GM18498 (cell line): ENCODE data around the gene PIK3AP1.
"Not testable (repeated sequence)": the region's sequence is repeated elsewhere in the genome, so short reads cannot be mapped to it uniquely, and the experiment has no call there.

ENCODE experiments used
- ATAC-seq: cut with Tn5 transposase; IDR thresholded peaks from one replicate; pipeline ENCODE4 v1.9.1; 2021; ENCODE audit warnings: mild to moderate bottlenecking, moderate library complexity; ENCODE audit not compliant: unreplicated experiment

The PIK3AP1 gene

DNA sequence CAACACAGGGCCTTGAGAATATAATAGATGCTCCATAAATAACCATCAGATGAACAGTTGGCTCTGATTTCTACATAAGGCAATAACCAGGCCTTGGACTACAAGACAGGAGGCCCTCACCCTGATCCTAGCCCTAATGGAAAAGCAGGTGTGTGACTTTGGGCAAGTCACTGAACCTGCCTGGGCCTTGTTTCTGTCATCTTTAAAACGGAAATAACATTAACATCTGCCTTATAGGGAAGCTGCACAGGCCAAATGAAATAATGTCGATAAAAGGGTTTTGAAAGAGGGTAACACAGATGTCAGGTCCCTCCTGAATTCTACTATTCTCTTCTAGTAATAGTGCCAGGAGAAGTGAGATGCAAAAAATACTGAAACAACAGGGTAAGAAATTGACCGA, 20.7 kb downstream of the PIK3AP1 start:
- no peak for ATAC-seq

DNA sequence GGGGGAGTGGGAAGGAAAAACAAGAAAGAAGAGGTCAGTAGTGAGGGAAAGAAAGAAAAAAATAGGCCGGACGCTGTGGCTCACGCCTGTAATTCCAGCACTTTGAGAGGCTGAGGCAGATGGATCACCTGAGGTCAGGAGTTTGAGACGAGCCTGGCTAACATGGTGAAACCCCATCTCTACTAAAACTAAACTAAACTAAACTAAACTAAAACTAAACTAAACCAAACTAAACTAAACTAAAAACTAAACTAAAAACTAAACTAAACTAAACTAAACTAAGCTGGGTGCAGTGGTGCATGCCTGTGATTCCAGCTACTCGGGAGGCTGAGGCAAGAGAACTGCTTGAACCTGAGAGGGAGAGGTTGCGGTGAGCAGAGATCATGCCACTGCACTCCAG, 22.0 kb downstream of the PIK3AP1 start:
- ATAC-seq: not testable (repeated sequence)

DNA sequence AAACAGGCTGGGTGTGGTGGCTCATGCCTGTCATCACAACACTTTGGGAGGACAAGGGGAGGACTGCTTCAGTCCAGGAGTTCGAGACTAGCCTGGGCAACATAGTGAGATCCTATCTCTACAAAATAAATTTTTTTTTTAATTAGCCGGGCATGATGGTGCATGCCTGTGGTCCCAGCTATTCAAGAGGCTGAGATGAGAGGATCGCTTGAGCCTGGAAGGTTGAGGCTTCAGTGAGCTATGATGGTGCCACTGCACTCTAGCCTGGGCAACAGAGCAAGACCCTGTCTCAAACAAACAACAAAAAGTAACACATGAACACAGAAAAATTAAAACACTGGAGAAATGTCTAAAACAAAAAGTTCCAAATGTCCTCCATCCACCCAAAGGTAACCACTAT, 22.9 kb downstream of the PIK3AP1 start:
- no peak for ATAC-seq

DNA sequence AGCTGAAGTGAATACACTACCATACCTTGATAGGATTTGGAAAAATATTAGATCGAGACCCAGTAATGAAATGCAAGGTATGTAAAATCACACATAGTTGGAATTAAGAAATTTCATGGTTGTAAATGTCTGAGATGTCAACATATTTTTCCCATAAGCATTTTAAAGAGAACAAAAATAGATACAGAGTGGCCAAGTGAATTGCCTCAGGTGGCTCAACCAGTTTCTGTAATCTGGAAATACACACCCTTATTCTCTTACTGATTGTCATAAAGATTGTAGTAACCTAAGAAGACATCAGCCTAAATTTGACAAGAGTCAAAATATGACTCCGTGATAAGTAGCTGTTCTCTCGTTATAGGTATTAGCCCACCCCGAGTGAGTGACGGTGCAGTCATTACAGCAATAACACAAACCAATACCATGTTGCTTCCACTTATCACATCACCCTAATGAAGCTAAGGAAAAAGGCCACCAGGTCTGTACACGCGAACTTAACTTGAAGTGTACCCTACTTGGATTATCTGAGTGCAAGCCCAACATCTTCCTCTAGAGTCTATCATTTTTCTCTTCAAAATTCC, 23.4 kb downstream of the PIK3AP1 start:
- no peak for ATAC-seq

DNA sequence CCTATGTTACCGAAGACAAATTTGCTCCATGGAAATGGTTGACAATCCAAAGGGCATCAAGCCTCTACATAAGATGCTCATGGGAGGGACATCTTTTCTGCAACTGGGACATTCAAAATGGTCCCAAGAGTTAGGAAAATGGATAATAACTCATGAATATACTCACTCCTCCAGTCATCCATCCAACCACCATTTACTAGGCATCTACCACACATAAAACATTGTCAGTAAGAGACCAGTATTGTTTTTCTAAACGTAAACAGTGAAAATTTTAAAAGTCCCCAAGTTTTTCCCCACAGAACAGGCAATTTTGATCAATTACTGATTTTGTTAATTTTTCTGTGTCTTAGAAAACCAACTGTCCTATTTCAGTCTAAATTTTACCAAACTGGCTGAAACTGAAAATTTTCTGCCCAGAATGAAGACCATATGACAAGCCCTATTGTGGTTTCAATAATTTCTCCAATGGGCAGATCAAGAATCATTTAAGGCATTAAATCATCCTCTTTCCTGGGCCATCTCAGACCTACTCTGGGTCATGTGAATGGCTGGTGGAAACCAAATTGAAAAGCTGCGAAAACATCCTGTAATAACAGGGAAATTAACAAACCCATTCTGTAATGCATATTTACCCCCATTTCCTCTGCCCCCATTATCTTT, 24.2 kb downstream of the PIK3AP1 start:
- no peak for ATAC-seq

DNA sequence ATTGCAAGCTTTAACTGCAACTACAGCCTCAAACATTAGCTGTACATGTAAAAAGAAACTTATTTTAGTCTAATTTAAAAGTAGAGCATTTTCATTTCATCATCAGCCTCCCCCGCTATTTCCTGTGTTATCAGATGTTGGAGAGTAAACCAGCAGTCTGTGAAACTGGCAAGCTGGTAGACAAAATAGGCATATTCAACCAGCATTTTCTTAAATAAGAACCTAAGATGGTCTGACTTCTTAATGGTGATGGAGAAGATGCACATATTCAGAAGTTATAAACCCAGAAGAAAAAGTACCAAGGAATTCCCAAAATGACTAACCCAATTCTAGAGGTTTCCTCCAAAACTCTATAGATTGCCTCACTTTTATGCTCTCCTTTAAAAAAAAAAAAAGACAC, 24.9 kb downstream of the PIK3AP1 start:
- no peak for ATAC-seq

DNA sequence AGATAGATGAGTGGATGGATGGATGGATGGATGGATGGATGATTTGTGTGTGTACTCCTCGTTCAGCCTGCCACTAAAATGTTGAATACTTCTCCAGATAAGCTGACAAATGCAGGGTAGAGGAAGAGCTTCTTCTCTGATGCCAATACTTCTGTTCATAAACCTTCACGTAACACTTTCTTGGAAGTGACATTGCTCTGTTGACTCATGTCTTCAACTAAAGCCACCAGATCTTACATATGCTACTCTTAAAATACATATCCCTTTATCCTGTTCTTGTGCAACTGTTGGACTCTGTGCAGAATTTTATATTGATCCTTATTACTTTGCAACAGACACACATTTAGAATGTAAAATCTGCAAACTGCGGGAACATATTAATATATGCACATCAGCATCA, 26.9 kb downstream of the PIK3AP1 start:
- no peak for ATAC-seq

DNA sequence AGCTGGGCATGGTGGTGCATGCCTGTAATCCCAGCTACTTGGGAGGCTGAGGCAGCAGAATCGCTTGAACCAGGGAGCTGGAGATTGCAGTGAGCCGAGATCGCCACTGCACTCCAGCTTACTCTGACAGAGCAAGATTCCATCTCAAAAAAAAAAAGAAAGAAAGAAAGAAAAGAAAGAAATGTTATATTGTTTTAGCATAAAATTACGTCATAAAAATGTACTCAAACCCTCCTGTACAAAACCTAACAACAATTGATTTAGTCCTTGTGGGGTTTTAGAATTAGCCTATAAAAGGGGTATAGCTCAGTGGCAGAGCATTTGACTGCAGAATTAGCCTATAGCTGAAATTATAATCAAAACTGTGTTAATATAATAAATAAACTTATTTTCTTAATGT, 27.9 kb downstream of the PIK3AP1 start:
- no peak for ATAC-seq

DNA sequence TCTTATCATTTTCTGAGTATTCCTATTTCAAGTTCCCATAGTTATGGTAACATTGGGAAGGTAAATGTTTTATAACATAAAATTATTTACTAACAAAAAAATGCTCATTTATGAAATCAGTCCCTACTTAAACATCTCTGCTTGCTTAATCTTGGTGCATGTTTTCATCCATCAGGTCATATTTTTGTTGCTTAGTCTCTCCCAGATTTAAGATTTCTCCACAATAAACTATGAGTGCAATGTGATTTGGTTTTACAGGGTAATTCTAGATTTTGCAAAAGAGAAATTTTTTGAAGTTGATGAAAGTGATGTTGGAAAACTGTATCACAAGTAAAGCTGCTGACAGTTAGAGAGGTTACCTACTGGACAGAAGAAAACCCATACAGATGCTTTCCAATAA, 28.6 kb downstream of the PIK3AP1 start:
- no peak for ATAC-seq

DNA sequence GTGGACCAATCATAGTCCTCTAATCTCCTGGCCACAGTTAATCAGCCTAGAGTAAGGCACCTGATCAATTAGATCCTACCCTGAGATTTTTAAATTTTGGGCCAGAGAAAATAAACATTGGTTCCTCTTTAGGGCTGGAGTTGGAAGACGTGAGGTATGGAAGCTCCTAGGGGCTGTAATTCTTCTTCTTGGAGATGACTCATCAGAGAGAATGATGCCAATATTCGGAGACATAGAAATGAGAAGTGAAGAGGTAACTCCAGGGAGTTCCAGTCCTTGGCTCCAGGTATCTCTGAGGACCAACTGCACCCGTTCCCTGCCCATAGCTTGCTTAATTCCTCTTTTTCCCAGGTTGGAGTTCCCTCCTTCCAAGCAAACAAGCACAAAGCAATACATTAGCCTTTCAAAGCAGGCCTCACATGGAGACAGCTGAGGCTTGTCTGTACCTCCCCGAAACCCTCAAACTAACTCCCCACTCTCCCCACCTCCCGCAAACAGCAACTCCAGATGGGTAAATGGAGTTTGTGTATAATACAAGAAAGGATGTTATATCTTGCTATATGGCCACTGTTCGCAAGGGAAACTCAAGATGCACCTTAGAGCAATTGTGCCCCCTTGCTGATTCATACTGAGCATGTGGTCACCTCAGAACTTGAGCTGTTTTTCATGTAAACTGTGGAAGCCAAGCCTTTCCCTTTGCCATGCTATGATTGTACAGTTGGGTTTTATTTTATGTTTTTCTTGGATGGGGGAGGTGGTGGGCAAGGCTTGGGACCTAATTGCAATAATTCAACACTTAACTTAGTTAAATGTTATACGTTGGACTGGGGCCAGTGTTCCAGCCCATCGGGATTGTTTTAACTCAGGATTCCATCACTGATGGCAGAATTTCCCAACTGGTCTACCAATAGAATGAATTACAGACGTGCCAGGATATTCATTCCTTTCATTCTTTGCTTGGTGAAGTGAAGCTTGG, 29.3 kb downstream of the PIK3AP1 start:
- ATAC-seq: peak; percentile 43

DNA sequence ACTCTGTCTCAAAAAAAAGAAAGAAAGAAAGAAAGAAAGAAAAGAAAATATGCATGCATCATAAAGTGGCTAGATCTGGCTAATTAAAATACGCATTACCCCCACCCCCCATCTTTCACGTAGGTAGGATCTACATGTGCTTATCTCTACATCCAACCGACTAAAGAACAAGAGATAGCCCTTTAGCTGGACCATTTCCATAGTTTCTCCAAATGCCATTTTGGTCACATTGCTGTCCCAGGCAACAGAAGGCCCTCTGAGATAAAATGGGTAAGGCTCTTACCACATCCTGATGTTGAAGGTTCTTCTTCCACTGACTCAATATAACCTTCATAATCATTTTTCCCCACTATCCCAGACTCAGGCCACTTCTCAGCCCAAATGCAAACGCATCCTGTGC, 31.5 kb downstream of the PIK3AP1 start:
- no peak for ATAC-seq

DNA sequence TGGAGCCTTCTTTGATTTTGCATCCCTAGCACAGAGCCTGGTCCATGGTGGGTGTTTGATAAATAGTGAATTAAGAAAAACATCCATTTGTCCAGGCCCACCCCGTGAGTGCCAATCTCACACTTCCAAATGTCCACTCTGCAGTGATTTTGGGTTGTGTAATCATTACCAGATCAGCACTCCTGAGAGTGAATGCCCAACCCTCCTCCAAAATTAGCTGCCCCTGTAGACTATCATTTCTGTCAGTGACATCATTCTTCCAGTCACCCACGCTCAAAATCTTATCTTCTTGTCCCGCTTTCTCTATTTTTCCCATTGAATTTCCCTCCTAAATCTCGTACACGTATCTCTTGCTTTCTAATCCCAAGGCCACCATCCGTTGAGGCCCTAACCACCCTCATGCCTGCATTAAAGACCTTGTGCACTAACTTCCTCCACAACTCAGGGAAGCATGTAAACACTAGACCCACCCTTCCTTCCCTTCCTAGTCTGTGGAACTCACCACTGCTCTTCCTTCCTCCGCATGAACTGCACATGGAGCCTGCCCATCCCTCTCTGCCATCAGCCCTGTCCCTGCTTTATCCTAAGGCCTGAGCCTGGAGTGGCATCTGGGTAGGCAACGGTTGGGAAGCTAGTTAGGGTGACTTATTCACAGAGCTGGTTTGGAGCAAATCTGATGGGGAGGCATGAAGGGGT, 32.8 kb downstream of the PIK3AP1 start:
- no peak for ATAC-seq

DNA sequence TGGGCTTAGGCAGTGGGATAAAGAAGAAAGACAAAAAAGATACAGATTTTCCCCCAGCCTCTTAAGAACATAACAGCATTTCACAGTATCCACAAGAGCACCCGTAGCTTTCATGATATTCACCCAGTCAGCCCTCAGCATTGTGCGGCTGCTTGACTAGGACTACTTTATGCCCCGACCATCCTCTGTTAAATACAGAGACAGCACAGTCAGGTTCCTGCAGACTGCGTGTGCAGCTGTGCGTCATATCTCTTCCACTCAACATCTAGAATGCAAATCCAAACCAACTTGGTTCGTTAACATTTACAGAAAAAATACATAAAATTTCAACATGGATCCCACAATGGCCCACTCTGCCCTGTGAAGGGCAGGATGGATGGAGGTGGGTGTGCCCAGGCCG, 33.8 kb downstream of the PIK3AP1 start:
- ATAC-seq: no peak

DNA sequence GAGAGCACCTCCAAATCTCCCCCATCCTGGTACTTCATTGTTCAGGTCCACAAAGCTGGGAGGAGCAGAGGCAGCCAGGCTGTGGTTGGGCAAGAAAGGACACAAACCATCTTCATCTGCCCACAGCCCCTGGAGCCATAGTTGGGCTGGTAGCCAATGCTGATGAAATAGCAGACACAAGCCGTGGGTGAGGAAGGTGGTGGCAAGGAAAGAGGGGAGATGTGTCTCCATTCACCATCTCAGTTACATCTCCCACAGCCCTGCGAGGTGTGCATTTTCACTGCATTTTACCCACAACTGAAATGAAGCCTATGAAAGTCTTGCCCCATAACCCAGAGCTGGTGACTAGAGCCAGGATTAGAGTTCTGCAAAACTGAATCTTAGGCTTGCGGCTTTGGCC, 35.0 kb downstream of the PIK3AP1 start:
- ATAC-seq: no peak

DNA sequence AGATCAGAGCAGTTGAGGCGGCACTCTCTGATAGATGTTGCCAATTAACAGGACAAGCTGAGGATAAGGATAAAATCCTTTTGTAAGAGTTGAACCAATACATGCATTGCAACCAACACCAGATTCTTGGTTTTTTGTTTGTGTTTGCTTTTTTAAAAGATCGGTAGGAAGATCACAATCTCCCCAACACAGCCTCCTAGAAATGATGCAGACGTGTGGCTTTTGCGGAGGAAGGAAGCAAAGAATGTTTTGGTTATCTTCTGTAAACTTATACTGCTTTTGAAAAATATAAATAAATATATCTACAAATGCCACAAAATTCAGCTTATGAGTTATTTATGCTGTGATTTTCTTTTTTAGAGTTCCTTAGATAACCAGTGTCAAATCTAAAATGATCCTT, 35.5 kb downstream of the PIK3AP1 start:
- ATAC-seq: no peak

DNA sequence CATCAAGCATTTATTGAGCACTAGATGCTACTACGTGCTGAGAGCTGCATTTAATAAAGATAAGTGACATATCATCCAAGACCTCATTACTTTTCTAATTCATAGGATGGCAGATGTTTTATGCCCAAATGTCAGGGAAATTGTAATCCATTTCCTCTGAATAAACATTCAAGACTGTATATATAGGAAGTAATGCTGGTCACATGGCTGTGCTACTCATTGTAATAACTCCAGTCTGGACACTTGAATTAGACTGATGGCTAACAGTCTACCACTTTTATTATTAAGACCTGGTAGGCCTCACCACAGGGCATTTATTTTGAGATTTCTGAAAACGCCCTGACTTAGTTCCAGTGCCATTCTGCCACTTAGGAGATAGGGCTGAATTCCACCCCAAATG, 36.6 kb downstream of the PIK3AP1 start:
- no peak for ATAC-seq

DNA sequence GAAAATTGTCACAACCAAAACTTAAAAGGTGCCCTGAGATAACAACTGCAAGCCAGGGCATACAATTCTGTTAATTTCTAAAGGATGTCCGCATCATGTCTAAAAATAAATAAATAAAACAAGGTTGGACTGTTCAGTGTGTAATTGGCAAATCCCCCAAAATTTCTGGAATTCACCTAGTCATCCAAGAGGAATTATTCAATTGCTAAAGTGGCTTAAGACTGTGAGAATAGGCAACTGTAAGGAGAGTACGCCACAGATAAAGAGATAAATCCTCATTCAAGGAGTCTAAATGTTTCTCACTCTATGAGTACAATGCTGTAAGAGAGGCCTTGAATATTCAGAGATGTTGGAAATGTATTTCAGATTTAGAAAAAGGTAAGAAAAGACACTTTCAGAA, 37.2 kb downstream of the PIK3AP1 start:
- ATAC-seq: no peak

DNA sequence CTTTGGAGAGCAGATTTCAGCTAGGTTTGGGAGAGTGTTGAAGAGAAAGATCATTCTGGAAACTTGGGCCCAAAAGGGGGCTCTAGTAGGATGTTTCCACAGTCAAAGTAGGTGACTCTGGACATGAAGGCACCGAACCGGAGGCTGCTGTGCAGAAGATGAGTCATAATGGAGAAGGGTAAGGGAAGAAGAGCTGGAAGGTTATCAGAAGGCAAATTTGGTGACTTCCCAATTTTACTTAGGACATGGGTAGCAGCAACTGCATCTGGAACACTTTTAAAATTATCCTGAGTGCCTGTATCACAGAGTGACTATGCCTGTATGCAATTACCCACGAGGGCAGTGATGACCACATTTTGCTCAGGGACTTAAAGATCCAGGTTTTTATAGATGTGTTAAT, 38.8 kb downstream of the PIK3AP1 start:
- no peak for ATAC-seq

DNA sequence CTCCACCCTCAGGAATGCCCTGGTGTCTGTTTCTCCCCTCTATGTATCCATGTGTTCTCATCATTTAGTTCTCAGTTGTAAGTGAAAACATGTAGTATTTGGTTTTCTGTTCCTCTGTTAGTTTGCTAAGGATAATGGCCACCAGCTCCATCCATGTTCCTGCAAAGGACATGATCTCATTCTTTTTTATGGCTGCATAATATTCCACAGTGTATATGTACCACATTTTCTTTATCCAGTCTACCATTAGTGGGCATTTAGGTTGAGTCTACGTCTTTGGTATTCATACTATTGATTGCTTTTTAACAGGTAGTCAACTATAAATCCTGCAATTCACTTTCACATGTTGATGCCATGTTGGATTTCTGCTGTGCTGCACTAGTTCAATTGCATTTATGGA, 39.9 kb downstream of the PIK3AP1 start:
- ATAC-seq: not testable (repeated sequence)

DNA sequence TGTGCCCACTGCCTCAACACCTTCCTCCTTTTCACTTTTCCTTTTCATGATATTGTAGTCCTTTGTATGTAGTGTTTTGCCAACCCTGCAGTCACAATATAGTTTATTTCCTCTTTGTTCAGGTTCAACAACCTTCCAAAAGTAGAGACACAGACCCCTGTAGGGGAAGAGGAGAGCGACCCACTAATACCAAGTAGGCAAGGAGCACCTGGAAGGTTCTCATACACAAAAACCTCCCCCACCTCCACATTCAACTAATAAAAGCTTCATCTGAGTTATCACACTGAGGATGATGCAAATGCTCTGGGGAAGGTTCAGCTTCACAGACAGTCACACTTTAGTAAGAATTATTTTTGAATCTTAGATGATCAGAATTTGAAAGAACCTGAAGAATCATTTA, 41.6 kb downstream of the PIK3AP1 start:
- no peak for ATAC-seq
